GM19467 (cell line): ENCODE data around the gene SPC24.
"Not testable (repeated sequence)": the region's sequence is repeated elsewhere in the genome, so short reads cannot be mapped to it uniquely, and the experiment has no call there.

Experiments used
- ATAC-seq: cut with Tn5 transposase; IDR thresholded peaks from one replicate; pipeline ENCODE4 v1.9.1; 2021; ENCODE audit warnings: mild to moderate bottlenecking, moderate library complexity; ENCODE audit not compliant: unreplicated experiment

Gene SPC24

GRCh38 chr19:11192957-11193939, 37.7 kb upstream of the SPC24 start:
- ATAC-seq, result no peak

GRCh38 chr19:11191934-11192333, 36.4 kb upstream of the SPC24 start:
- ATAC-seq, result no peak

- no peak for ATAC-seq
Observed at GRCh38 chr19:11191273-11191755, 35.7 kb upstream of the SPC24 start.

GRCh38 chr19:11190501-11190900, 34.9 kb upstream of the SPC24 start:
- ATAC-seq, result no peak

GRCh38 chr19:11187441-11187840, 31.9 kb upstream of the SPC24 start:
- ATAC-seq, result no peak

- ATAC-seq, result no peak
Observed at GRCh38 chr19:11182994-11183393, 27.4 kb upstream of the SPC24 start.

- ATAC-seq, result no peak
Observed at GRCh38 chr19:11181488-11181887, 25.9 kb upstream of the SPC24 start.

- not testable (repeated sequence) for ATAC-seq
Observed at GRCh38 chr19:11180975-11181374, 25.4 kb upstream of the SPC24 start.

- no peak for ATAC-seq
Observed at GRCh38 chr19:11180346-11180745, 24.8 kb upstream of the SPC24 start.

GRCh38 chr19:11179716-11180297, 24.2 kb upstream of the SPC24 start:
- no peak for ATAC-seq

GRCh38 chr19:11179145-11179465, 23.5 kb upstream of the SPC24 start:
- ATAC-seq, result not testable (repeated sequence)

- ATAC-seq, result no peak
Observed at GRCh38 chr19:11177592-11177991, 22.0 kb upstream of the SPC24 start.

GRCh38 chr19:11176466-11177193, 21.0 kb upstream of the SPC24 start:
- no peak for ATAC-seq

- ATAC-seq, result no peak
Observed at GRCh38 chr19:11175920-11176319, 20.3 kb upstream of the SPC24 start.

- no peak for ATAC-seq
Observed at GRCh38 chr19:11174336-11174735, 18.8 kb upstream of the SPC24 start.

- ATAC-seq, result no peak
Observed at GRCh38 chr19:11173516-11174155, 18.1 kb upstream of the SPC24 start.

- no peak for ATAC-seq
Observed at GRCh38 chr19:11172576-11172975, 17.0 kb upstream of the SPC24 start.

- ATAC-seq, result no peak
Observed at GRCh38 chr19:11171144-11171543, 15.6 kb upstream of the SPC24 start.

GRCh38 chr19:11169896-11170678, 14.5 kb upstream of the SPC24 start:
- ATAC-seq, result no peak

- no peak for ATAC-seq
Observed at GRCh38 chr19:11168568-11168967, 13.0 kb upstream of the SPC24 start.
